Measurements from ENCODE around the gene ALDH7A1.

DNA sequence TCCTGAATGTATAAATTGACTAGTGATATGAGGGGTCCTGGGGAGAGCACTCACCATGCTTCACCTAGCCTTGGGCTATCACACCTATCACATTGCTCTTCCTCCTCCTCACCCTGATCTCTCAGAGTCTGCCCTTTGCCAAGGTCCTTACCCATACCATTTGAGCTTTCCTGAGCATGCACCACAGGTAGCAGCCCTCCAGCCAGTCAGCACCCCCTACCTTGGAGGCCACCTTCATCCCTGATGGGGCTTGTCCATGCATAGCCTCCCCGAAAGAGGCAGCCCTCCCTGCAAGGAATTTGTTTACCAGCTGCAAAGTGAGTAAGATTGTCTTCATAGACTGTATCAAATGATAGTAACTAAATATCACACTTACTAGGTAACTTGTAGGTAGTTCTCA lies 83.1 kb downstream of the ALDH7A1 start:
- no peak for TF ChIP-seq POLR2A (IDR thresholded peaks at IDR 0.05; ENCODE audit: low read length)
- TF ChIP-seq GATA1 (IDR thresholded peaks at IDR 0.05; ENCODE audit: low read depth, low read length), result no peak

All from erythroblast (primary cell).